ENCODE results near the gene HS6ST2.

Gene HS6ST2

DNA sequence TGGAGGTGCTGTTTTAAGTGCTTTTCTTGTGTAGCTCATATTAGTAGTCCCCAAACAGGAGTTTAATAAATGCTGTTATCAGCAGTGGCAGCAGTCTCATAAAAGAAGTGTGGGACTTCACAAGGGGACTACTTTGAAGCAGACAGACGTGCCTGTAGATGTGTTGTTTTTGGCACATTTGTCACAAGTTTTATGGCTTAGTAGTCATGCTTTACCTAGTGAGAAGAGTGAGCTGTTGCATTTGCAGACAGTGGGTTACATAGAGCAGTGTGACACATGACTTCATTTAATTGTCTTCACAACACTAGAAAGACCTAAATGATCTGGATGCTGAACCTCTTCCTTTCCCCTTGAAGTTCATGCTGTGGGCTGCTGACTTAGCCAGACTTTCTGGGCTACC, 320.1 kb downstream of the HS6ST2 start:
- no peak for DNase-seq (ENCODE audit: low spot score)
- in situ Hi-C loops (cut with MboI; ENCODE audit: low pct_unique_long_range_greater_than_20kb, low sequenced_read_pairs, unreplicated experiment), result loop anchor here (25.0 kb wide), 1 partner anchor 801 kb away; no protein-coding TSS in a partner anchor
- TF ChIP-seq, protein P1, sequence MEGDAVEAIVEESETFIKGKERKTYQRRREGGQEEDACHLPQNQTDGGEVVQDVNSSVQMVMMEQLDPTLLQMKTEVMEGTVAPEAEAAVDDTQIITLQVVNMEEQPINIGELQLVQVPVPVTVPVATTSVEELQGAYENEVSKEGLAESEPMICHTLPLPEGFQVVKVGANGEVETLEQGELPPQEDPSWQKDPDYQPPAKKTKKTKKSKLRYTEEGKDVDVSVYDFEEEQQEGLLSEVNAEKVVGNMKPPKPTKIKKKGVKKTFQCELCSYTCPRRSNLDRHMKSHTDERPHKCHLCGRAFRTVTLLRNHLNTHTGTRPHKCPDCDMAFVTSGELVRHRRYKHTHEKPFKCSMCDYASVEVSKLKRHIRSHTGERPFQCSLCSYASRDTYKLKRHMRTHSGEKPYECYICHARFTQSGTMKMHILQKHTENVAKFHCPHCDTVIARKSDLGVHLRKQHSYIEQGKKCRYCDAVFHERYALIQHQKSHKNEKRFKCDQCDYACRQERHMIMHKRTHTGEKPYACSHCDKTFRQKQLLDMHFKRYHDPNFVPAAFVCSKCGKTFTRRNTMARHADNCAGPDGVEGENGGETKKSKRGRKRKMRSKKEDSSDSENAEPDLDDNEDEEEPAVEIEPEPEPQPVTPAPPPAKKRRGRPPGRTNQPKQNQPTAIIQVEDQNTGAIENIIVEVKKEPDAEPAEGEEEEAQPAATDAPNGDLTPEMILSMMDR (IDR thresholded peaks at IDR 0.05; ENCODE audit: extremely low read depth, insufficient read depth, missing control alignments), result no peak

DNA sequence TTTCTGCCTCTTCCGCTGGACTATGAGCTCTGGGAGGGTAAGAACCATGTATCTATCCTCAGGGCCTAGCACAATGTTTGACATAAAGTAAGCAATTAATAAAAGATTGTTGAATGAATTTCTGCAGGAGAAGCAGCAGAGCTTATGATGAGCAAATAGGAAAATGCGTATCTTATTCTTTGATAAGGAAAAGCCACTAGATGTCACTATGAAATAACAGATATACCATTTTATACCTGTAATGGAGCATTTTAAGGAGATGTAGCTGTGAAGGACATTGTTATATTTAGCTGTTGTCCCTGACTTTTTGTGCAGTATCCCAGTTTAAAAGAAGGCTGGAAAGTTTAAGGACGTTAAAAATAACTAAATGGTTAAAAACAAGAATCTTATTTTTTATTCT, 322.3 kb downstream of the HS6ST2 start:
- DNase-seq (ENCODE audit: low spot score), result no peak
- TF ChIP-seq, protein P1 (IDR thresholded peaks at IDR 0.05; ENCODE audit: extremely low read depth, insufficient read depth, missing control alignments), result peak; percentile 28
- in situ Hi-C loops (cut with MboI; ENCODE audit: low pct_unique_long_range_greater_than_20kb, low sequenced_read_pairs, unreplicated experiment), result loop anchor here (25.0 kb wide), 1 partner anchor 799 kb away; no protein-coding TSS in a partner anchor

DNA sequence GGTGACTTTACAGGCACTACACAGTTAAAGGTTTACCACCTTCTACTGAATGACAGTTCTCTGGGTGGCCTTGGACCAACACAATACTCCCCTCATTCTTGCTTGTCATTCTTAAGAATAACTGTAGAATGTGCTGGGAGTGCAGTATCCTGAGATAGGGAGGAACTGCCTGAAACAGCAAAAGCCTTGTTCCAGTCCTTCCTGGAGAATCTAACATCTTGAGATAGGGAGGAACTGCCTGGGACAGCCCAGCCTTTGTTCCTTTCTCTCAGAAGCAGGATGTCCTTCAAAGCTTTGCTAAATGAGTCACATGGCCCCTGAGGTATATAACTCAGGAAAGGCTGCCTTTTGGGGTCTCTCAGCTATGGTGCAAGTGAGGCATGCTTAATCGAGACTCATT, 323.9 kb downstream of the HS6ST2 start:
- TF ChIP-seq, protein P1 (IDR thresholded peaks at IDR 0.05; ENCODE audit: extremely low read depth, insufficient read depth, missing control alignments), result no peak
- no peak for DNase-seq (ENCODE audit: low spot score)
- in situ Hi-C loops (cut with MboI; ENCODE audit: low pct_unique_long_range_greater_than_20kb, low sequenced_read_pairs, unreplicated experiment), result loop anchor here (25.0 kb wide), 1 partner anchor 797 kb away; no protein-coding TSS in a partner anchor

DNA sequence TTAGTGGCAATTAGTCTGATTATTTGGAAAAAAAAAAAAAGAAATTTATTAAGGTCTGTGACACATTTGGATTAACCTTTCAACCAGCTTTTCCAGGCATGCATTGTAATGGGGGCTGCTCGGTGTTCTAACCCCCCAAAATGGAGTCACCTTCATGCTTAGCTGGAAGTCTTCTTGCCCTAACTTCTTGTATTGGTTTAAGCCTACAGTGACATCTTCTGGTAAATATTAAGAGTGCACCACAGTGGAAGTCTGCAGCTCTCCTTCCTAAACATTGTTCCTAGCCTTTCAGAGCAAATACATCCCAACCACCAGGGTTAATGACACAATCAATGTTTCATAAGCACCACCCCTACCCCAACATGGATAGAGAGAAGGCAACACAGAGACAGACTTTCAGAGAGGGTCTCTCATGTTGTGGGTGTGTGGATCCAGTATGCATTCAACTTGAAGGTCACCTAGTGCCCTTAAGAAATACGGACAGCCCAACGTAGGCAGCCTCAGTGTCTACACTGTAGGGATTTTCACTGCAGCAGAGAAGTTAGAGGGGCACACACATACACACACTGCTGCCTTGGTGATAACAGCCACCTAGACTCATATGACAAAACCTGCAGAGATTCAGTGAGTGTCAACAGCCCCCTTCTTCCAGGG, 326.7 kb downstream of the HS6ST2 start:
- TF ChIP-seq, protein P1 (IDR thresholded peaks at IDR 0.05; ENCODE audit: extremely low read depth, insufficient read depth, missing control alignments), result peak; percentile 65
- DNase-seq (ENCODE audit: low spot score), result peak; percentile 21
- in situ Hi-C loops (cut with MboI; ENCODE audit: low pct_unique_long_range_greater_than_20kb, low sequenced_read_pairs, unreplicated experiment), result loop anchor here (25.0 kb wide), 1 partner anchor 794 kb away; no protein-coding TSS in a partner anchor

DNA sequence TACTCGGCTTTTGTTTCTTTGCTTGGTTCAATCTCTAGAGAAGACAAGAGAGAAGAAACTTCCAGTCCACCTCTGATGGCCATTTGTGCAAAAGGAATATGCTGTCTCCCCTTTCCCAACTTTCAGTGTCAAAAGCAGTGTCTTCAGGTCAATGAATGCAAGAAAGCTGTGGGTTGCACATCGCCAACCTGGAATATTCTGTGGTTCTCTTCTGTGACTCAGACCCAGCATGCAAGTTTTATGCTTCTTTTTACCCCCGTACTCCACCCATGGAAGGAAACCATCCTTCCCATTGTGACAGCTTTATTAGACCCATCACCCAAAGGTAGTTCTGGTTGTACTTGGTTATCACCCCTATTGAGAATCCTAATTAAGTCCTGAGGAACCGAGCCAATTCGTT, 334.0 kb downstream of the HS6ST2 start:
- no peak for DNase-seq (ENCODE audit: low spot score)
- TF ChIP-seq, protein P1 (IDR thresholded peaks at IDR 0.05; ENCODE audit: extremely low read depth, insufficient read depth, missing control alignments), result no peak
- in situ Hi-C loops (cut with MboI; ENCODE audit: low pct_unique_long_range_greater_than_20kb, low sequenced_read_pairs, unreplicated experiment), result loop anchor here (10.0 to 25.0 kb wide), 2 partner anchors 337 to 400 kb away; no protein-coding TSS in a partner anchor

DNA sequence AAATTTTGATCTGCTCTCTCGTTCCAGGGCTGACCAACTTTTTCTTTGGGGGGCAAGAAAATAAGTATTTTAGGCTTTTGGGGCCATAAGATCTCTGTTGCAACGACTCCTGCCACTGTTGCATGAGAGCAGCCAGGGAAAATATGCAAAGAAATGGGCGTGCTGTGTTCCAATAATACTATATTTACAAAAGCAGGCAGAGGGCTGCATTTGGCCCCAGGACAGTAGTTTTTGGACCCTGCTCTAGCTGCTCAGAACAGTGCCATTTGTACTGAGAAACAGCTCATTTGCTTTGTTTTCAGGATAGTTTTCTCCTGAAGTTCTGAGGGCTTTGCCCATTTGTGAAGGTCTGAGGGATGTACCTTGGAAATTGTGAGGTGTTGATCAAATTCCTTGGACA, 334.5 kb downstream of the HS6ST2 start:
- DNase-seq (ENCODE audit: low spot score), result no peak
- TF ChIP-seq, protein P1 (IDR thresholded peaks at IDR 0.05; ENCODE audit: extremely low read depth, insufficient read depth, missing control alignments), result no peak
- in situ Hi-C loops (cut with MboI; ENCODE audit: low pct_unique_long_range_greater_than_20kb, low sequenced_read_pairs, unreplicated experiment), result loop anchor here (10.0 to 25.0 kb wide), 2 partner anchors 337 to 399 kb away; no protein-coding TSS in a partner anchor

Measured in GM13977 (cell line).